Stimulated activated CD8-positive, alpha-beta memory T cell treated with anti-CD3 and anti-CD28 coated beads, Interleukin-15, amount 100 ng/mL, for 1 hour (primary cell): ENCODE results near the gene RBM19.

ENCODE experiments used
- DNase-seq: peaks from one replicate; pipeline ENCODE4 v3.0.0-alpha.2; 2020; ENCODE audit warnings: low read depth

The RBM19 gene

DNA sequence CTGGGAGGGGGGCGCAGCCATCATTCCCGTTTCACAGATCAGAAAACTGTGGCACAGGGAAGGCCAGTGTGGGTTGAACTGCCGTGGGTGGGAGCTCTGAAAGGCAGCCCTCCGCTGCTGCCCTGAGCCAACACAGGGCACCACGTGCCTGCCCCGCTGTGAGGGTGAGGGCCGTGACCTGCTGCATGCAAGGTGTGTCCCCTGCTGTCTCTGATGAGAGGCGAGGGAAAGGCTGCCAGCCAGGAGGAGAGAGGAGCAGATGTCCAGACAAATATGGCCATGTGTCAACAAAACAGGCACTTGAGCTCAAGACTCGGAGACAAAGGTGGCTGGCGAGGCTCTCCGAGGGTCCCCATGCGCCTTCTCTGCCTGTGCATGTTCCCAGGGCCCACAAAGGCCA lies 108.8 kb downstream of the RBM19 start:
- DNase-seq = no peak

DNA sequence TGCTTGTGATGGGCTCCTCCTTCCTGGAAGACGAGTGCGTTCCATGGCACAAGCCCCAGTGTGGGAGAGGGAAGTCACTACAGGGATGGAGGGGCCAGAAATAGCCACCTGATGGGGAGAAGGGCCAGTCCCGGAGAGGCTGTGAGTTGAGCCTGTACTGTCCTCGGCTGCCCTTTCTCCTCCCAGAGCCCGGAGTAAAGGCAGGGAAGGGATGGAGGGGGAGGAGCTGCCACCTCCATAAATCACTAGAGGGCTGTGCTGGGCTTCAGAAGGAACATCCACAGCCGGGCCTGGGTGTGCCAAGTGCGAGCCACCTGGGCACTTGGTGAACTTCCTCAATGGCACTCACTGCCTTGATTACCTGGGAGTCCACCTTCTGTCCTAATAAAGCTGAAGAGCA lies 110.1 kb downstream of the RBM19 start:
- no peak for DNase-seq

DNA sequence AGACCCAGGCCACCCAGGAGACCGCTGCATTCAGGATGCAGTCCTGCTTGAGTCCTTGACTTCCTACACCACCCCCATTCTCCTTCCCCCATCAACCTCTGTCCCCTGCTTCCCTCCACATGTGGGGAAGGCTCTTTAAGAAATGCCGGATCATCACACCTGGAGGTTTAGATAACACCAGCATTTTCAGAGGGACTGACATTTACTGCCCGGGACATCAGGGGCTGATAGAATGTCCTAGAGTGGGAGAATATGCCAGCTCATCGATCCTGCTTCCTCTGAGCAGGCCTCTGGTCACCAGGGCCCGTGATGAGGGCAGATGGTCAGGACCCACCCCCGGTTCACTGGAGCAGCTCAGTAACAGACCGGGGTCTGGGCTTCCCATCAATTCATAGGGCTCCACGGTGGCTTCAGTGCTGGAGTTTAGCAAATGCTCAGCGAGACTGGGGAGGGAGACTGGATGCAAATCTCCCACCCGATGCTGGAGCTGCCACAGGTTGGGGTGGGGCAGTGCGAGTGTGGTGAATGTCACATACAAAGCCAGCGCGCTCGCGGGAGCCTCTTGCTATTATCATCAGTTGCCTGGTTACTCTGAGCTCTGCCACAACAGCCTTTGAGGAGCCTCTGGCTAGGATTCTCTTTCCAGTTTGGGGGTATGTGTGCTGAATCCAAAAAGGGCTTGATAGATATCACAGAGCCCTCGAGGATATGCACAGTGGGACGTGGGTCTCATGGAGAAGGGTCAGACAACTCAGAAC lies 111.6 kb downstream of the RBM19 start:
- DNase-seq = no peak

DNA sequence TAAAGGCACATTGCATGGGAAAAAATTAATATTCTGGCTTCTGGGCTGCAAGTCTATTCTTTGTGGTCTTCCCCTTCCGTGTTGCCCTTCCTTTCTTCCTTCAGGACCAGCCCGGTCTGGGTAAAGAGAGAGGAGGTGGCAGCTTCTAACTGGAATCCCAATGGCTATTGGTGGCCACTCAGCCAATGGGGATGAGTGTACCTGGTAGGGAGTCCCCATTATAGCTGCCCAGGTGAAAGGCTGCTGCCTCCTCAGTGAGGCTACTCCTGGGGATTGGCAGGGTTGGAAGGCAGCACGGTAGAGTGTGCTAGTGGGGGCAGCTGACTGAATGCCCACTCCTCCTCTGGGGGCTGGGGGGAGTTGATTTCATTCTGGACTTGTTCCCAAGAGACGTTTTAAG lies 112.6 kb downstream of the RBM19 start:
- DNase-seq = no peak

DNA sequence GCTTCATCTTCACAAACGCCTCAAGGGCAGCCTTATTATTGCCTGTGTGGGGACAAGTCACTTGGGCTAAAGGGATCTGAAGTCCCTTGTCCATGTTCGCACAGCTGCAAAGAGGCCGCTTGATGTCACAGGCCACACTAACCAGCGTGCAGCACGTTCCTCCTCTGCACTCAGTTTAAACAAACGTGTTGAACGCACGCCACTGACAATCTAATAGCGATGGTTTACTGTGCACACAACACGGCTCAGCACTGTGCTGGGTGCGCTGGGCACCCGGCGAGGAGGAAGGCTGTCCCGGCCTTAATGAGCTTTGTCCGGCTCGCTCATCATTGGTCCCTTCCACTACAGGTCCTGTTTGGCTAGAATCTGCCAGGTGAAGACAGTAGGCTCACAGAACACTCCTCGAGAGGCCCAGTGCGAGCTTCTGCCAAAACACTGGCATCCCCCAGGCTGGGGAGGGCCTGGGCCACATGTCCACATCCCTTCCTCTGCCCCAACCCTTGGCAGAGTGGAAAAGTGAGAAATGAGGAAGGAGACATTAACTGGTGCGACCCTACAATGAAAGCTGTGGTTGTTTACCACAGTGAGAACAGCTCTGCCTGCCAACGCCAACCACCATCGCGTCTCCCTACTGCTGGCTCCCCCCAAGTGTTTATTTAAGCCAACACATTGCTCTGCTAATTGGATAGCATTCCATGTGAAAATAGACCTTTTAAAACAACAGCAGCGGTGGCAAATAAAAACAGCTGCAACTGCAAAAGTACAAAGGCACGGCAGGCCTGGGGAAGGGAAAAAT lies 113.2 kb downstream of the RBM19 start:
- no peak for DNase-seq

DNA sequence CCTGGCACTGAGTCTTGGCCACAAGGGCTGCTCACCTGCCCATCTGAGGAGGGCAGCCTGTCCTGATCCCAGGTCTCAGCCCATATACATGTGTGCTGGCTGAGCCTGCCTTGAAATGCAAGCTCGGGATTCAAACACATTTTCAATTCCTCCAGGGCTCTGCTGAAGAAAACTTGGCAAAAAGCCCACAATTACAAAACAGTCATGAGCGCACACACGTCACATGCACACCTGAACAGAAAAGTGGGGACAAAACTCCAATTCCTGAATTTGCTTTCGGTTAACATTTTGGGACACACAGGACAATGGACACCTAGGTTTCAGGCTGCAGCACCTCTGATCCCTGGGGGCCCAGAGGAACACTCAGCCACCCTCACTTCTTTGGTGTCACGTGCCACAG lies 113.9 kb downstream of the RBM19 start:
- DNase-seq = no peak

DNA sequence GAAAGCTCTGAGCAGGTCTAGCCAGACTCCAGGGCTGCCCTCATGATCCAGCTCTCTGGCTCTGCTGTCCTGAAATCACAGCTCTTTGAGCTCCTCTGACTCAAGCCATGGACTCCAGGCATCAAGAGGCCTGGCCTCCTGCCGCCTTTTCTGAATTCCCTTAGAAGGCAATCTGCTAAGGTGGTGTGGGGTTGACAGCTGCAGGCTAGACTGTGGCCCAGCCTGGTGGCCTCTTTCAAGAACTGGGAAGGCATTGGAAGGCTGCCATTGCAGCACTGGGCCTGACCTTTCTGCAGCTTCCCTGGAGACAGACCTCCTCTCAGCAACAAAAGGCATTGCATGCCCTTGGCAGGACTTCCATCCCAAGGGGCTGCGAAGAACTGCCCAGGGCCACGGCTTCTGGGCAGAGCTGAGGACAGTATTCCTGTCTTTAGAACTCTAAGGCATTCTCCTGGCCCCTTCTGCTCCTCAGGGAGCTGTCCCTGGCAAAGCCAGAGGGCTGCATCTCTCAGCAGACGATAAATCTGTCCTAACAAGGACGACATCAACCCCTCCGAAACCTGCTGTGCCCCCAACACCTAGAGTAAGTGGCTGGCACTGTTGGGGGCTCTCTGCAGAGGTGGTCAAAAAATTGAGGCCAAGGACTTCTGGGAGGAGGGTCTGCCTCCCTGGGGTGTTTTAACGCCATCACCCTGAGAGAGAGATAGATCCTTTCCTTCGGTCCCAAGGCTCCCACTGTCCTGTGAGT lies 115.6 kb downstream of the RBM19 start:
- no peak for DNase-seq

DNA sequence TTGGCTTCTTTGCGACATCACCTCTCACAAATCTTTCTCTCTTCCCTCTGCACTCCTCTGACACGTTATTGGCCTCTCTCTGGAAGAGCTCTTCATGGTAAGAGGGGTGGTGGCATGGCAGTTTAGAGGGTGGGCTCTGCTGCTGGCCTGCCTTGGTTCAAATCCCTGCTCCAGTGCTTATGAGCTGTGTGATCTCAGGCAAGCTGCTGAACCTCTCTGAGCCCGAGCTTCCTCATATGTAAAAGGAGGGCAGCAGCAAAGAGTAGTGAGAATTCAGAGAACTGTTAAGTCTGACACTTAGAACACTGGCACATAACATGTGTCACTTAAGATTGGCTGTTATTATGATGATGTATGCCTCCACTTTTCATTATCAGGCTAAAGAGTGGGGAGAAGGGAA lies 118.3 kb downstream of the RBM19 start:
- no peak for DNase-seq

DNA sequence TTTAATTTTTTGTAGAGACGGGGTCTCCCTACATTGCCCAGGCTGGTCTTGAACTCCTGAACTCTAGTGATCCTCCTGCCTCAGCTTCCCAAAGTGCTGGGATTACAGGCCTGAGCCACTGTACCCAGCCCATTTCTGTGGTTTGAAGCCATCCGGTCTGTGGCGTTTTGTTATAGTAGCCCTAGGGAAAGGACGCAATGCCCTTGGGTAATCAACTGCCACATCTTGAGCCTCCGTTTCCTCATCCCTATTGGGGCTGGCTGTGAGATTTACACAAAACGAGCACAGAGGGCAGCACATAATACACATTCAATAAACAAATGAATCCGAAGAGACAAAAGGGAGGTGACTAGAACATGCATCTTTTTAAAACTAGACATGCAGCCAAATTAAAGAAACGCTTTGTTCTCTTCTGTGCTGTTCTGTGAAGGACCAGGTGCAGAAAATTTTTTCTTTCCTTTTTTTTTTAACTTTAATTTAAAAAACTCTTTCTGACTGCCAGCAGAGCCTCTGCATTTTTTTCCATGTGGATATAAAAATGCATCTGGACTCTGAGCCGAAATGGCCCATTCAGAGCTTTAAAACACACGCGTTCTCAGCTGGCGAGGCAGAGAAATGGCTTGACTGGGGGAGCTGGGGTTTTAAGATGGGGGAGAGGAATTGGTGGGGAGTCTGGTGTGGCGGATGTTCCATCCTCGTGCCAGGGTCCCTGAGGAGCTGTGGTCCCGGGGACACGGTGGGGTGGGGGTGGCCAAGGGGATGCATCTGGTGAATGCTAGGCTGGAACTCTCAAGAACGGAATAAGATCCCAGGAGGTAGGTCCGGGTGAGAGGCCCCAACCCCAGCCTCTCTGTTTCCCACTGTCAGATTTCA lies 119.0 kb downstream of the RBM19 start:
- no peak for DNase-seq

DNA sequence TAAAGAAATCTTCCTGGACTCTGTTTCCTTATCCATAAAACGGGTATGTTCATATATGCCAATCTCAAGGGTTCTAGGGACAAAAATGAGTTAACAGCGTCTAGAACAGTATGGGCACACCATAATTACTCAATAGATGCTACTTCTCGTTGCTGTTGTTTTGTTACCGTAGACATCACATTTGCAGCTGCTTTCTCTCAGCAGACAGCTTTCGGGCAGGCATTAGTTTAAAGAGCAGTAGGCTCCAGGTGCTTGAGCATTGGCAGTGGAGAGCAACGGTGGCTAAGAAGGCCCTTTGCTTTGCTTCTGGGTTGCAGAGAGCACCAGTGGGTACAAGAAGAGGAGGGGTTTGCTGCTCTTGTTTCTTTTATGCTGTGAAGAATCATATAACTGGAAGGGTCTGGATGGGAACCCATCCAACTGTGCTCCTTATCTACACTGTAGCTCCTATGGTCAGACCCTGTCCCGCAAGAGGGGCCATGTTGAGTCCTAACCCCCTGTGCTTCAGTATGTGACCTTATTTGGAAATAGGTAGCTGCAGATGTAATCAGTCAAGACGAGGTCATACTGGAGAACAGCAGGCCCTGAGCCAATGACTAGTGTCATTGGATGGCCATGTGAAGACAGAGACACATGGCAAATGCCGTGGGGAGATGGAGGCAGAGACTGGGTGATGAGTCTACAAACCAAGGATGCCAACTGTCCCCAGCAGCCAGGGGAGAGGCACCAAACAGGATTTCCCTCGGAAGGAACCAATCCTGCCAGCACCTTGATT lies 120.0 kb downstream of the RBM19 start:
- DNase-seq = no peak

DNA sequence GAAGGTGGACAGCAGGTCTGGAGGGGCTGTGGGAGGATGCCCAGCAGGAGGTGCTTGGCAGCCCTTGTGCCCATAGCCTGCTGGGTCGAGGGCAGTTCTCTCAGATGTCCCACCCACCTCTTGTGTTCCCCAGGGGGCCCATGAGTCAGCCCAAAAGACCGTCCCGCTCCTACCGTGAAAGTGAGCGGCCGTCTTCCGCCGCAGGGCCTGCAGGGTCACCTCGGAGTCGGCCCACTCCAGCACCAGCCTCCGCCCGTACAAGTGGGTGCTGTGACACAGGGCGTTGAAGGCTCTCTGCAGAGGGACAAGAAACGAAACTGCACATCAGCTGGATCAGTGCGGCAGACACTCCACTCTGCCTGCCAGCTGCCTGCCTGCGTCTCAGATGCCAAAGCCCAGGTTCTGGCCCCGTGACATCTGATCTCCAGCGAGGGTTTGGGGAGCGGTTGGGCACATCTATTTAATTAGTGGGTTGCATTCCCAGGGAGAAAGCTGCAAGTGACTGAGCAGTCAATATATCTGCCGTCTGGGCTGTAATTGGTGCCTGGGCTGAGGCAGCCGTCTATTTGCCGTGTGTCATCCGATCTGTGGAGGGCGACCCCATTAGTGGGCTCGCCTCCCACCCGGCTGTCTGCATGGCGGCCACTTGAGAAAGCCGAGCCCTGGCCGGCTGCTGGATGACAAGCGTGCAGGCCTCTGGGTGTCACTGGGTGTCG lies 121.5 kb downstream of the RBM19 start:
- no peak for DNase-seq

DNA sequence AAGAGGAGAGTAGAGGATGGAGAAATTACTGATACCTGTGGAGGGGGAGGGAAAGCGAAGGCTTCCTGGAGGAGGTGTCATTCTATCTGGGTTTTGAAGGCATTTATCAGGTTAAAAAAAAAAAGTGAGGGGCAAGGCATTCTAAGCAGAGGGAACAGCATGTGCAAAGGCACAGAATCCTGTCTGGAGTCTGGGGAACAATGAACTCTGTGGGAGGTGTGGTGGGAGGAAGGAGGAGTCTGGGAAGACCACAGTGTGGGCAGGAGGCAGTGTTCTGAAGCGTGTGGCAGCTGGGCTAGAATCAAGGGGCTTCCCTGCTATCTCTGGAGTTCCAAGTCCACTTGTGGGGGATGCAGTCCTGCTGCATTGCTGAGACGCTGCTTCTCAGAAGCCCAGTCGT lies 123.4 kb downstream of the RBM19 start:
- no peak for DNase-seq

DNA sequence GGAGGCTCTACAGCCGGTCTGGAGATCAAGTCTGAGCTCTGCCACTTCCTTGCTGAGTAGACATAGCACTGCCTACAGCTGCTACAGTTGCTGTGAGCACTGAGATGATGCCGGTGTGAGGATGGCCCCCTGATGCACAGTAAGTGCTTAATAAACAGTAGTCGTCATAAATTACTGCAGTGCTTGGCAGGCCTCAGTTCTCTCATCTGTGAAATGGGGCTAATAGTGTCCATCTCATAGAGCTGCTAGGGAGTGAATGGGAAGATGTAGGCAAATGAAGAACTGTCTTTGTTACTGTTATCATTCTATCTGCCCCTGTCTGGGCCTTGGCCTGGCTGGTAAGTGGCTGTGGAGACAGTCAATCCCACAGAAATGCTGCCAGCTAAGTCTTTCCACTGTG lies 124.3 kb downstream of the RBM19 start:
- DNase-seq = no peak

DNA sequence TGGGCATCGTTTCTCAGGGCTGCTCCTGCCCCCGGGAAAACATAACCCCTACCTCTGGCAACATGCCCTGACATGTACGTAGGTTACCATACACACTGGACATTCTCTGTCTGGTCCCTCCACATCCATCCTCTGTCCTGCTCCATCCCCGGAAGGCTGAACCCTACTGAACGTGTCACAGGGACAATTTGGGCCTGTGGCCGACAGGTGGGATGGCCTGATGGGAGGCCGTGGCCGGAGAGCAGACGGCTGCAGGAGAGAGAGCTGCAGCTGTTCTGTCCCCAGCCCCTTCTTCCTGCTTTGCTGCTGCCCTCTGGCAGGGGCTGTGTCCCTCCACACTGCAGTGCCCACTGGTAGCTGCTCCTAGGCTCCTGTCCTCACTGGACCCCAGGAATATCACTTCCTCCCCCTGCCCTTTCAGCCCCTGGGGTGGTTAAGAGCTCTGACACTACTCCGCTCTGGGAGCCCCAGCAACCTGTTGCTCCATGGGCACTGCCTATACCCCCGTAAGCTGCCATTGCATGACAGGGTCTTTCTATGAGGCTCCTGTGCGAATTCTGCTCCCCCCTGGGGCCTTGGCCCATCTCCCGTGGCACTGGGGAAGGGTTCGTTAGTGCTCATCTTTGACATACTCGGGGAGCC lies 125.6 kb downstream of the RBM19 start:
- DNase-seq = no peak

DNA sequence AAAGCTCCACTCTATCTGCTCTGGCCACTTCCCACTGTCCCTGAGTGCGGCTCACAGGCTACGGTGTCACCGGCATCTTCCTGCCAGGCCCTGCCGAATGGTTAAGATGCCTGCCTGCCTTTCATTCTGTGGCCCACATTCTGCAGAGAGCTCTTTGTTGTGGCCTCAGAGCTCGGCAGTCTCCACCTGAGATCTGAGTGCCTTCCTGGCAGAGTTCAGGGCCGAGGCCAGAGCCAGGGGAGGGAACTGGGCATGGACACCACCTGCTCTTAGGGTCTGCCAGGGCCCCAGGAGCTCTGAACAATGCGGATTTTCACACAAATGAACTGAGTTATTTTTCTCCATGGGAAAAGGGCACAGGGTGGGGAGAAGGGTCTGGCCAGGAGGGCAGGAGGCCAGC lies 127.2 kb downstream of the RBM19 start:
- DNase-seq = no peak

DNA sequence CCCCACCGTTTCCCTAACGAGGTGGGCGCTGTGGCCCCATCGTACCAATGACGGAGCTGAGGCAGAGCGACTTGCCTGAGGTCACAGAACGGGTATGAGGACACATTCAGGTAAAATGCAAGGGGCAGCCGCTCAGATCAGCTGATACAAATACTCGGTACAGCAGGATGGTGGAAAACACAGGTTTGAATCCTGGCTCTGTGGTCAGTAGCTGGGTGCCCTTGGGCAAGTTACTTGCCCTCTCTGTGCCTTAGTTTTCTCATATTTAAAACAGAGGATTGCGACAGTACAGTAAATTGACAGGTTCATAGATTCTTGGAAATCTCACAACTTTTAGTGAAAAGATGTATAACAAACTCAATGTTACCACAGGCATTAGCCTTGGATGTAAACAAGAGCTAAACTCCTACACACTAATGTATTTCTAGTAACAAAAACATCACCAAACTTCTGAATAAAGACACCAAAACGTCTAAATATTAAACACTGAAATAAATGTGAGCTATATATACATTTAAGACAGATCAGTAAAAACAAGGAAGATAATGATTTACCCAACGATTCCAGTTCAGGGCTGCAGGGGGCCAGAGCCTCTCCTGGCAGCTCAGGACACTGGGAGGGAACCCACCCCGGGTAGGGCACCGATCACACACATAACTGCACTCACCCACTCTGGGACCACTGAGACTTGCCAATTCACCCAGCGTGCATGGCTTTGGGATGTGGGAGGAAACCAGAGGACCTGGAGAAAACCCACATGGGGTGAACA lies 128.4 kb downstream of the RBM19 start:
- DNase-seq = no peak

DNA sequence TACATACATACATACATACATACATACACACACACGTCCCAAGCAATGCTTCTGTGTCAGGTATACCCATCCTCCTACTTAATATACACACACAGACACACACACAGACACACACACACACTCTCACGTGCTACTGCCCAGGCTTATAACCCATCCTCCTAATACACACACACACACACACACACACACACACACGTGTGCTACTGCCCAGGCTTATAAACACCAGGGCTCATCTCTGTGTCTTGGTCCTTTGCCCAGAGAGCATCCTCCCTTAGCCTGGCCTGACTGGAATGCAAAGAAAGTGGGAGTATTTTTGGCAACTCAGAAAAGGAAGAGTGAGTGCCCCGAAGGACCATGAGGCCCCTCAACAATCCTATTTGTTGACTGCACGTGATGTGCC lies 129.0 kb downstream of the RBM19 start:
- DNase-seq = no peak

DNA sequence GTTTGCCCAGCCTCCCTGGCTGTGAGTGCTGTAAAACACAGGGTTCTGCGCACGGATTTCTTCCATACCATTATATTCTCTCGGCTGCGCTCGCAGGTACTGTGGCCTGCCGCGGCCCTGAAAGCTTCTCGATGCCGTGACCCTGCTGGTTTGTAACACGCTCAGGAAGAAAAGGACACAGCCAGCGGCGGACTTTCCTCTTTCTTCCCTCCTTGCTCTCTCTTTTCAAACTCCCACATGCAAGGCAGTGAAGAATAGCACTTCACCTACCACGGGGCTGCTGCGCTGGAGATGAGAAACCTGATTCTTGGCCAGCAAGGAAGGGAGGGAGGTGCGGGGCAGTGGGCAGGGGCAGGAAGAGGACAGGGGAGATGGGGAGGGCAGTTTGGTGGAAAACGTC lies 130.2 kb downstream of the RBM19 start:
- DNase-seq = no peak

DNA sequence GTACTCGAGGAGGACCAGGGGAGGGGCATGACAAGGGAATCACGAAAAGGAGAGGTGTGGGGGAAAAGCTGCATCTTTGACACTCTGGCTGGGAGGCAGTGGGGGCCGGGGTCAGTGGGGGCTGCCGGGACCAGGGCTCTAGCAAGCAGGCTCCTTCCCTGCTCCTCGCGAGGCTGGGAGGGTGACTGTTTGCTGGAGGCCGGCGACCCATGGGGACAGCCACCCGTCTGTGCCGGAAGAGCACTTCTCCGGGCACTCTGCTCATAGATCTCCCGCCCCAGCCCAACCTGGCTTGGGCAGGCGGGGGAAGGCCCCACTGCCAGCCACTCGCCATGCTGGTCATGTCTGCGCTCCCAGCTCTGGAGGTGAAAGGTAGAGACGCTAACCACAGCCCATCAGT lies 130.7 kb downstream of the RBM19 start:
- DNase-seq = no peak
